ENCODE results near the gene CACNG1.

The CACNG1 gene

GRCh38 chr17:67054608-67055007 lies 10.3 kb downstream of the CACNG1 start:
- no peak overlapping the region for H3K4me3 ChIP-seq (ENCODE audit: low read depth, low read length)
- TF ChIP-seq, protein P1, sequence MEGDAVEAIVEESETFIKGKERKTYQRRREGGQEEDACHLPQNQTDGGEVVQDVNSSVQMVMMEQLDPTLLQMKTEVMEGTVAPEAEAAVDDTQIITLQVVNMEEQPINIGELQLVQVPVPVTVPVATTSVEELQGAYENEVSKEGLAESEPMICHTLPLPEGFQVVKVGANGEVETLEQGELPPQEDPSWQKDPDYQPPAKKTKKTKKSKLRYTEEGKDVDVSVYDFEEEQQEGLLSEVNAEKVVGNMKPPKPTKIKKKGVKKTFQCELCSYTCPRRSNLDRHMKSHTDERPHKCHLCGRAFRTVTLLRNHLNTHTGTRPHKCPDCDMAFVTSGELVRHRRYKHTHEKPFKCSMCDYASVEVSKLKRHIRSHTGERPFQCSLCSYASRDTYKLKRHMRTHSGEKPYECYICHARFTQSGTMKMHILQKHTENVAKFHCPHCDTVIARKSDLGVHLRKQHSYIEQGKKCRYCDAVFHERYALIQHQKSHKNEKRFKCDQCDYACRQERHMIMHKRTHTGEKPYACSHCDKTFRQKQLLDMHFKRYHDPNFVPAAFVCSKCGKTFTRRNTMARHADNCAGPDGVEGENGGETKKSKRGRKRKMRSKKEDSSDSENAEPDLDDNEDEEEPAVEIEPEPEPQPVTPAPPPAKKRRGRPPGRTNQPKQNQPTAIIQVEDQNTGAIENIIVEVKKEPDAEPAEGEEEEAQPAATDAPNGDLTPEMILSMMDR (IDR thresholded peaks at IDR 0.05; ENCODE audit: control insufficient read depth, extremely low read depth, insufficient read depth) = no peak
- DNase-seq (ENCODE audit: low read depth) = no peak

- TF ChIP-seq, protein P1 (IDR thresholded peaks at IDR 0.05; ENCODE audit: control insufficient read depth, extremely low read depth, insufficient read depth) = no peak
- no peak overlapping the region for H3K4me3 ChIP-seq (ENCODE audit: low read depth, low read length)
- DNase-seq (ENCODE audit: low read depth) = no peak
Observed at GRCh38 chr17:67055041-67055443, 10.7 kb downstream of the CACNG1 start.

- DNase-seq (ENCODE audit: low read depth) = no peak
- no peak overlapping the region for H3K4me3 ChIP-seq (ENCODE audit: low read depth, low read length)
- TF ChIP-seq, protein P1 (IDR thresholded peaks at IDR 0.05; ENCODE audit: control insufficient read depth, extremely low read depth, insufficient read depth) = no peak
Observed at GRCh38 chr17:67055811-67056745, 11.7 kb downstream of the CACNG1 start.

DNA sequence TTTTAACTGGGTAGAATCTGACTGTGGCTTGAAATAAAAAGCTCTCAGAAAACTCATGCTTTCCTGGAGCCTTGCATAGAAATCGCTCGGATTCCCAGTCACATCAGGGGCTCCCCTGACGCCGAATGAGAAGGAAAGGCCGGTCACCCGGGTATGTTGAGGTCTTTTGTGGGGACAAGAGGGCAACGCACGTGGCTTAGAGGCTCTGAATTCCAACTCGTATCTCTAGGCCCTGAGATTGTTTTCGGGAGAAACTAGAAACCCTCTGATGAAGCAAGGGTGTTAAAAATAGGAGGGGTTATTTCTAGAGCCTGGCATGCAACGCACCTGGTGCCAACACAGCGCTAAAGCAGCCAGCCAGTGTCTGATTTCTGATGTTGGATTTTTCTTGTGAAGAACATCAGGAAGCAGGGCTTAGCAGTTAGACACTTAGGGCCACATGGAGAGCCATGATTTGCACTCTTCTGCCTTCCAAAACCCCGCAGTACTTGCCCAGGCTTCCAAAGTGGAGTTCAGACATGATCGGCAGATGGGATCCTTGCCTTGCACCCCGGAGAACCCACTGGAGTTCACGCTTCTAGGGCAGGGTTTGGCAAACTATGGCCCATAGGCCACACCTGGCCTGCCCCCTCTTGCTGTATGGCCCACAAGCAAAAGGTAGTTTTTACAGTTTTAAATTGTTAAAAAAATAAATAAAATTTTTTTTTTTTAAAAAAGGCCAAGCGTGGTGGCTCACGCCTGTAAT lies 12.6 kb downstream of the CACNG1 start:
- H3K4me3 ChIP-seq (ENCODE audit: low read depth, low read length) = no peak overlapping the region
- TF ChIP-seq, protein P1 (IDR thresholded peaks at IDR 0.05; ENCODE audit: control insufficient read depth, extremely low read depth, insufficient read depth) = no peak
- DNase-seq (ENCODE audit: low read depth) = no peak

DNA sequence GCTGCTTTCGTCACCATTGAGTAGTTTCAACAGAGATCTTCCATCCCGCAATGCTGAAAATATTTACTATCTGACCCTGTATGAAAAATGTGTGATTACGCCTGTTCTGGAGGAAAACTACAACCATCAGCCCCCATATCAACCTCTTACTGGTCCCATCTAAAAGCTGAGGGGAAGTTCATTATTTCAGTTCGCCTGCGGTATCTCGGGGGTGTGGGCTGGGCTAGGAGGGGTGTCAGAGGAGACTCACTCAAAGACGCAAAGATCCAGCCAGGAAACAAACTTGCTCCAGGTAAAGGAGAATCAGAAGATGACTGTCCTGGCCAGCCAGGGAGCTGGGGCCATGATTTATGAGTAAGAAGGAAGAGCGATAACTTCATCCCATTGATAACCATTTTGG lies 13.7 kb downstream of the CACNG1 start:
- no peak overlapping the region for H3K4me3 ChIP-seq (ENCODE audit: low read depth, low read length)
- DNase-seq (ENCODE audit: low read depth) = no peak
- TF ChIP-seq, protein P1 (IDR thresholded peaks at IDR 0.05; ENCODE audit: control insufficient read depth, extremely low read depth, insufficient read depth) = no peak

DNA sequence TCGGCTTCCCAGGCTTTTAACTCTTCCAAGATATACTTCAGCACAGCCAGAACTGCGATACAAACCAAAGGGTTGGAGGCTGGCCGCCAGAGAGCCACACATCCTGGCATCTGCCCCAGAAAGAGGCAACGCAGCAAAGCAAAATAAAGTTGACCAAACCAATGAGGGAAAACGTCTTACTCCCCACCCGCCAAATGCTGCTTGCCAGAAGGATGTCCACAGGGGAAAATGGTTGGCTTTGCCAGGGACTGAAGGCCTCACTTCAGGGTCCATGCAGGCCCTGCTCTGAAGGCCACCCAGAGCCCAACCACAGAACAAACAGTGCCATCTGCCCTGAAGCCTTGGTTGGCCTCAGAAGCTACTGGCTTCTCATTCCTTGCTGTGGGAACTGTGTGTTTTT lies 15.0 kb downstream of the CACNG1 start:
- TF ChIP-seq, protein P1 (IDR thresholded peaks at IDR 0.05; ENCODE audit: control insufficient read depth, extremely low read depth, insufficient read depth) = no peak
- no peak for DNase-seq (ENCODE audit: low read depth)
- no peak overlapping the region for H3K4me3 ChIP-seq (ENCODE audit: low read depth, low read length)

All from LNCaP clone FGC (cell line).